Measurements from ENCODE around the gene TRIP11. TPM values are rescaled to one million over a fixed set of nuclear protein-coding genes. Genes with fewer than 3 reads are reported as not detected.

Gene TRIP11
- polyA plus RNA-seq, 1 donor from 2014 or later, result 8.8 TPM

- Histone ChIP-seq H3K36me3 (ENCODE audit: insufficient read depth, low read length) (peaks cover 3% of the 10 kb centered on the region), H3K79me2 (replicated peaks; ENCODE audit: insufficient read depth, low read length) (no peaks in the 10 kb centered on the region), H3K27ac (ENCODE audit: low read length) (no peak overlapping the region), H3K4me3 (ENCODE audit: low read length) (no peak overlapping the region), H3K4me2 (ENCODE audit: low read length) (no peak overlapping the region), H2AFZ (ENCODE audit: low read depth, low read length) (no peak overlapping the region), H3K9me3 (ENCODE audit: low read length) (no peaks in the 10 kb centered on the region), H3K9ac (ENCODE audit: low read length) (no peak overlapping the region), H3F3A (ENCODE audit: insufficient read depth, low read length, poor library complexity, severe bottlenecking) (no peaks in the 10 kb centered on the region), H3K27me3 (ENCODE audit: insufficient read depth, low read depth, low read length) (no peaks in the 10 kb centered on the region), H4K20me1 (ENCODE audit: insufficient read depth) (no peaks in the 10 kb centered on the region), H3K9me2 (ENCODE audit: insufficient read depth, low read length) (no peaks in the 10 kb centered on the region)
- TF ChIP-seq POLR2AphosphoS5 (IDR thresholded peaks at IDR 0.05) (no peak), REST (IDR thresholded peaks at IDR 0.05; ENCODE audit: borderline replicate concordance) (no peak), EZH2 (IDR thresholded peaks at IDR 0.05; ENCODE audit: borderline replicate concordance, insufficient read depth, low read length, poor library complexity, severe bottlenecking) (no peak), RAD21 (conservative IDR thresholded peaks at IDR 0.05) (no peak), EP300 (conservative IDR thresholded peaks at IDR 0.05; ENCODE audit: poor library complexity, severe bottlenecking) (no peak), TAF1 (IDR thresholded peaks at IDR 0.05; ENCODE audit: low read depth) (no peak), CTCF (IDR thresholded peaks at IDR 0.05; ENCODE audit: poor library complexity, severe bottlenecking) (no peak), SMC3 (conservative IDR thresholded peaks at IDR 0.05; ENCODE audit: poor library complexity) (no peak)
These were observed 71.6 kb downstream of the TRIP11 start for GRCh38 chr14:91968280-91968679.

- Histone ChIP-seq H2AFZ (ENCODE audit: low read depth, low read length) (no peak overlapping the region), H3K4me2 (ENCODE audit: low read length) (no peak overlapping the region), H3K36me3 (ENCODE audit: insufficient read depth, low read length) (peaks cover 3% of the 10 kb centered on the region), H3K4me3 (ENCODE audit: low read length) (no peak overlapping the region), H3K9ac (ENCODE audit: low read length) (no peak overlapping the region), H3K9me2 (ENCODE audit: insufficient read depth, low read length) (no peaks in the 10 kb centered on the region), H3K9me3 (ENCODE audit: low read length) (no peaks in the 10 kb centered on the region), H3K27me3 (ENCODE audit: insufficient read depth, low read depth, low read length) (no peaks in the 10 kb centered on the region), H4K20me1 (ENCODE audit: insufficient read depth) (no peaks in the 10 kb centered on the region), H3F3A (ENCODE audit: insufficient read depth, low read length, poor library complexity, severe bottlenecking) (no peaks in the 10 kb centered on the region), H3K27ac (ENCODE audit: low read length) (no peak overlapping the region), H3K79me2 (replicated peaks; ENCODE audit: insufficient read depth, low read length) (no peaks in the 10 kb centered on the region)
- TF ChIP-seq EP300 (conservative IDR thresholded peaks at IDR 0.05; ENCODE audit: poor library complexity, severe bottlenecking) (no peak), RAD21 (conservative IDR thresholded peaks at IDR 0.05) (no peak), REST (IDR thresholded peaks at IDR 0.05; ENCODE audit: borderline replicate concordance) (no peak), POLR2AphosphoS5 (IDR thresholded peaks at IDR 0.05) (no peak), TAF1 (IDR thresholded peaks at IDR 0.05; ENCODE audit: low read depth) (no peak), EZH2 (IDR thresholded peaks at IDR 0.05; ENCODE audit: borderline replicate concordance, insufficient read depth, low read length, poor library complexity, severe bottlenecking) (no peak), MXI1 (conservative IDR thresholded peaks at IDR 0.05; ENCODE audit: poor library complexity, severe bottlenecking) (no peak), CTCF (IDR thresholded peaks at IDR 0.05; ENCODE audit: poor library complexity, severe bottlenecking) (no peak), SMC3 (conservative IDR thresholded peaks at IDR 0.05; ENCODE audit: poor library complexity) (no peak)
These were observed 75.1 kb downstream of the TRIP11 start for GRCh38 chr14:91964724-91965123.

Data from neural cell (in vitro differentiated cells).